CD4-positive, alpha-beta T cell (primary cell): ENCODE measurements around the gene MAST4. TPM values are rescaled to one million over a fixed set of nuclear protein-coding genes. Genes with fewer than 3 reads are reported as not detected.

Experiments
- ATAC-seq: fragments of 200-7000 bp; cut with Tn5 transposase; one replicate; pipeline ENCODE4 v1.10.0; 2022; ENCODE audit warnings: mild to moderate bottlenecking; ENCODE audit not compliant: poor library complexity
- CTCF ChIA-PET: fragments of 350-600 bp; sonication (Branson Sonifier 250); formaldehyde crosslinking; loops from one replicate; lab custom pipeline; 2021; ENCODE audit warnings: antibody characterized with exemption, inconsistent platforms; lab: Charles Lee
- POLR2A ChIA-PET: fragments of 350-600 bp; sonication (Branson Sonifier 250); formaldehyde crosslinking; loops from one replicate; lab custom pipeline; 2021; ENCODE audit warnings: antibody characterized with exemption, inconsistent platforms; lab: Charles Lee
- DNase-seq, 14 experiments: peaks; one replicate each; pipeline ENCODE4 v3.0.0-alpha.2; 2013 to 2020; ENCODE audit warnings: mixed read lengths in 2 of 14
- H3K27ac ChIP-seq, 2 donors: one replicate each; pipeline versions ENCODE4 v1.5.1 to v1.7.0; 2013; ENCODE audit warnings: low read length in 2 of 2, low read depth in 1 of 2, mild to moderate bottlenecking in 1 of 2
- H3K27me3 ChIP-seq, 2 experiments: 1 replicate in 1 of 2; 2 replicates in 1 of 2; pipeline versions ENCODE4 v1.6.1 to v1.7.0; 2013; ENCODE audit warnings: low read length in 2 of 2, control low read depth in 1 of 2, mild to moderate bottlenecking in 1 of 2, moderate library complexity in 1 of 2; ENCODE audit not compliant: insufficient read depth in 2 of 2, control insufficient read depth in 1 of 2
- H3K36me3 ChIP-seq: one replicate; pipeline ENCODE4 v1.6.1; 2013; ENCODE audit warnings: low read length, control low read depth; ENCODE audit not compliant: insufficient read depth
- H3K4me1 ChIP-seq: one replicate; pipeline ENCODE4 v1.6.1; 2013; ENCODE audit warnings: low read length, control low read depth; ENCODE audit not compliant: insufficient read depth
- H3K4me3 ChIP-seq: one replicate; pipeline ENCODE4 v1.5.1; 2013; ENCODE audit warnings: mild to moderate bottlenecking, low read length, moderate library complexity
- H3K9me3 ChIP-seq, 2 experiments: 1 replicate in 1 of 2; 2 replicates in 1 of 2; pipeline versions ENCODE4 v1.6.1 to v1.7.0; 2013; ENCODE audit warnings: low read length in 2 of 2, mild to moderate bottlenecking in 2 of 2, control low read depth in 1 of 2, moderate library complexity in 1 of 2; ENCODE audit not compliant: control insufficient read depth in 1 of 2, insufficient read depth in 1 of 2
- H3K27ac Mint-ChIP-seq: one replicate; pipeline ENCODE4 v1.8.0; 2020; ENCODE audit warnings: mixed read lengths
- H3K27me3 Mint-ChIP-seq: one replicate; pipeline ENCODE4 v1.8.0; 2021; ENCODE audit warnings: mixed read lengths
- H3K36me3 Mint-ChIP-seq: one replicate; pipeline ENCODE4 v1.8.0; 2021; ENCODE audit warnings: low read depth, mixed read lengths
- H3K4me1 Mint-ChIP-seq: one replicate; pipeline ENCODE4 v1.8.0; 2021; ENCODE audit warnings: low read depth, mixed read lengths
- H3K4me3 Mint-ChIP-seq: one replicate; pipeline ENCODE4 v1.8.0; 2020; ENCODE audit warnings: mild to moderate bottlenecking, mixed read lengths
- H3K9me3 Mint-ChIP-seq: one replicate; pipeline ENCODE4 v1.8.0; 2020; ENCODE audit warnings: mixed read lengths
- intact Hi-C, 2 experiments: fragments of 100-400 bp; cut with DNase I in 1 of 2; cut with micrococcal nuclease in 1 of 2; formaldehyde crosslinking; loops; one replicate each; pipeline versions ENCODE4 v1.15.1 to v1.9.0; 2023 to 2025; cut with DNase I, micrococcal nuclease
- total RNA-seq, 174 experiments: library from RNA in 2 of 174; stranded (reverse) in 2 of 174; gene quantifications; one replicate each; pipeline ENCODE4 v1.2.3 and lab custom pipeline; 2021 to 2026
- TF ChIP-seq, protein P1 (sequence below): fragments of 200-600 bp; IDR thresholded peaks from one replicate; pipeline ENCODE4 v1.8.0; 2022; ENCODE audit warnings: antibody characterized with exemption, mild to moderate bottlenecking

MAST4 gene
- total RNA-seq, 2 experiments from 2014 or later, result 21.3 to 21.6 TPM

DNA sequence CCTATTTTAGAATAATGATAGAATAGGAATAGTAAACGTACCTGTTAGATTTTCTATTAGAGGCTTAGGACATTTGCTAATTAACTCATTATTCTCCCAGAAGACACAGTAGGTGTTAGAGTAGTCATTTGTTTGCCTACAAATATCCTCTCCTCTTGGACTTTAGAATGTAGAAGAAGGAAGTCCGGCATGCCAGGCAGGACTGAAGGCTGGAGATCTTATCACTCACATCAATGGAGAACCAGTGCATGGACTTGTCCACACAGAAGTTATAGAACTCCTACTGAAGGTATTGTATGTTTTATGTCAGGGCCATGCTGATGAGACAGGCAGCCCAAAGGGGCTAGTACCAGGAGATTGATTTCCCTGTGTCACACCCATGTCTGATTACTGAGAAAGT lies 557.1 kb downstream of the MAST4 start:
- no peak for DNase-seq
- Mint-ChIP-seq H3K9me3 (no peaks in the 10 kb centered on the region), H3K27ac (no peak overlapping the region), H3K4me1 (peaks cover 23% of the 10 kb centered on the region), H3K4me3 (no peak overlapping the region), H3K27me3 (no peaks in the 10 kb centered on the region), H3K36me3 (peaks cover 61% of the 10 kb centered on the region)
- H3K4me3 ChIP-seq, result no peak overlapping the region
- no peaks in the 10 kb centered on the region for H3K27me3 ChIP-seq
- TF ChIP-seq, protein P1, sequence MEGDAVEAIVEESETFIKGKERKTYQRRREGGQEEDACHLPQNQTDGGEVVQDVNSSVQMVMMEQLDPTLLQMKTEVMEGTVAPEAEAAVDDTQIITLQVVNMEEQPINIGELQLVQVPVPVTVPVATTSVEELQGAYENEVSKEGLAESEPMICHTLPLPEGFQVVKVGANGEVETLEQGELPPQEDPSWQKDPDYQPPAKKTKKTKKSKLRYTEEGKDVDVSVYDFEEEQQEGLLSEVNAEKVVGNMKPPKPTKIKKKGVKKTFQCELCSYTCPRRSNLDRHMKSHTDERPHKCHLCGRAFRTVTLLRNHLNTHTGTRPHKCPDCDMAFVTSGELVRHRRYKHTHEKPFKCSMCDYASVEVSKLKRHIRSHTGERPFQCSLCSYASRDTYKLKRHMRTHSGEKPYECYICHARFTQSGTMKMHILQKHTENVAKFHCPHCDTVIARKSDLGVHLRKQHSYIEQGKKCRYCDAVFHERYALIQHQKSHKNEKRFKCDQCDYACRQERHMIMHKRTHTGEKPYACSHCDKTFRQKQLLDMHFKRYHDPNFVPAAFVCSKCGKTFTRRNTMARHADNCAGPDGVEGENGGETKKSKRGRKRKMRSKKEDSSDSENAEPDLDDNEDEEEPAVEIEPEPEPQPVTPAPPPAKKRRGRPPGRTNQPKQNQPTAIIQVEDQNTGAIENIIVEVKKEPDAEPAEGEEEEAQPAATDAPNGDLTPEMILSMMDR, result no peak
- peaks cover 44% of the 10 kb centered on the region for H3K36me3 ChIP-seq
- intact Hi-C loops, result no loop called here
- H3K4me1 ChIP-seq, result peaks cover 15% of the 10 kb centered on the region
- H3K9me3 ChIP-seq, result no peaks in the 10 kb centered on the region
- ChIA-PET CTCF (no interaction called here), POLR2A (no interaction called here)
- H3K27ac ChIP-seq, result no peak overlapping the region
- ATAC-seq, result no peak

DNA sequence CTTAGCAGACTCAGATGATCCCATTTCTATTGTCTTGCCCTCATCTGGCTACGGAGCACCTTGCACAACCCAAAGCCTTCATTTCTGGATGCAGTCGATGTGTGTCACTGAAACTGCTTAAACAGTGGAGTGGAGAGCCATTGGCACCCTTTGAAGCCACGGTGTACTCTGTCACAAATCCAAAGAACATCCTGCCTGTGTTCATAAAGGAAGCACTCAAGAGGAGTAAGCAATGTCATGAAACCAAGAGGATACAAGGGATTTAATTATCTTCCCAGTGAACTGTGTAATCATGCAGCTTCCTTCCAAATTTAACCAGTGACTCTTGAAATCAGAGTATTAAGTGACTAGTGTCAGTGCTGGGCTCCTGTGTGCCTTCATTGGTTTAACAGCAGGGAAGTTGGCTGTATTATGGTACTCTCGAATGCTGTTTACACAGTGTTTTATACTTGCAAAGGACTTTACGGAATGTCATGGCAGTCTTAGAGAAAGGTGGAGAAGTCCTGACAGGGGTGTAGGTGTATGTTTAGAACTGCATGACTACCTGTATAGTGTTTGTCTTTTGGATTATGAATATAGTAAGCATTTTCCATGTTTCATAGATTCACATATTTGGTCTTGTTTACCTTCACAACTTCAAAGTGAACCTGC lies 558.5 kb downstream of the MAST4 start:
- TF ChIP-seq, protein P1, result no peak
- Mint-ChIP-seq H3K27ac (peak overlapping the region; percentile 66), H3K27me3 (no peaks in the 10 kb centered on the region), H3K4me1 (peaks cover 35% of the 10 kb centered on the region), H3K4me3 (no peak overlapping the region), H3K9me3 (no peaks in the 10 kb centered on the region), H3K36me3 (peaks cover 47% of the 10 kb centered on the region)
- ATAC-seq, result no peak
- Histone ChIP-seq H3K36me3 (peaks cover 35% of the 10 kb centered on the region), H3K9me3 (no peaks in the 10 kb centered on the region), H3K27me3 (no peaks in the 10 kb centered on the region), H3K4me3 (no peak overlapping the region), H3K4me1 (peaks cover 29% of the 10 kb centered on the region), H3K27ac (no peak overlapping the region)
- DNase-seq, result no peak
- ChIA-PET POLR2A (interaction anchor here (1.0 kb wide), 1 partner anchor 61 kb away, joined by 3 read pairs; no protein-coding TSS in a partner anchor), CTCF (no interaction called here)
- intact Hi-C loops, result loop anchor here (5.0 kb wide), 3 partner anchors 342 to 1118 kb away; no protein-coding TSS in a partner anchor

DNA sequence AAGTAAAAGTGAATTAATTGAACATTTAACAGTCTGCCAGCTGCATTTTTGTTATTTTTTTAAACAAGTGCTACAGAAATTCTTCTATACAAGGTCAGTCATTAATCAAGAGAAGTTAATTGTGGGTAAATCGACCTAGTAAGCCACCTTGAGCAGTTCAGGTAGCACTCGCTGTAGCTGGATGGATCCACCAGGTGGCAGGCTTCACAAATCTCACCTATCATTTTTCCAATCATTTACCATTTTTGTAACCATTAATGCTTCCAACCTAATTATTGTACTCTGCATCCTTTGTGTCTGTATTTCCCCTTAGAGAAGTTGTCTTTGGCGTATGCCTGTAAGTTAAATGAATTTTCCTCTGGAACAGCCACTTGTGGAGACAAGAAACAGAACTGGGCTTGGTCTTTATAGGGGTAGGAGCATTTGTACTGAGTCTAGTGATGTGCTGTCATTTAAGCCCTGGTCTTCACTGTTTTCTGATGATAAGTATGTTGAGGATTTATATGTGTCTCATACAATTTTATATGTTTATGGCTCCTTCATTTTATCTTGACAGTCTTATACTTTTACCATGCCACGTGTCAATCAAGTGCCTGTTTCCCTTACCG lies 560.9 kb downstream of the MAST4 start:
- H3K36me3 Mint-ChIP-seq, result peaks cover 28% of the 10 kb centered on the region
- no peaks in the 10 kb centered on the region for H3K27me3 Mint-ChIP-seq
- ATAC-seq, result peak; percentile 55
- H3K27ac Mint-ChIP-seq, result peak overlapping the region; percentile 71
- no peak overlapping the region for H3K27ac ChIP-seq
- TF ChIP-seq, protein P1, result peak; percentile 96
- no peaks in the 10 kb centered on the region for H3K9me3 ChIP-seq
- ChIA-PET CTCF (interaction anchor here (0.6 to 2.2 kb wide), 13 partner anchors 9 to 89 kb away, joined by 3 to 20 read pairs (median 6); no protein-coding TSS in a partner anchor), POLR2A (interaction anchor here (1.3 to 14.4 kb wide), 4 partner anchors 9 to 170 kb away, joined by 3 to 275 read pairs (median 12); no protein-coding TSS in a partner anchor)
- H3K27me3 ChIP-seq, result no peaks in the 10 kb centered on the region
- H3K4me3 Mint-ChIP-seq, result peak overlapping the region; percentile 17
- no peaks in the 10 kb centered on the region for H3K9me3 Mint-ChIP-seq
- peak; percentile 42 to 81 (median 50) for DNase-seq
- H3K4me1 ChIP-seq, result peaks cover 45% of the 10 kb centered on the region
- intact Hi-C loops, result loop anchor here (1.0 to 5.0 kb wide), 4 partner anchors 52 to 1115 kb away; no protein-coding TSS in a partner anchor
- H3K36me3 ChIP-seq, result peaks cover 24% of the 10 kb centered on the region
- H3K4me1 Mint-ChIP-seq, result peaks cover 59% of the 10 kb centered on the region
- no peak overlapping the region for H3K4me3 ChIP-seq
